GM10248 (cell line): ENCODE results near the gene UHMK1.
A peak's percentile ranks its signal among the peaks of the same experiment; 100 is the strongest.

Experiments
- CTCF ChIA-PET: fragments of 300-600 bp; sonication (Branson Sonifier 250); formaldehyde crosslinking; extraction: SDS; loops from one replicate; lab custom pipeline; 2021; ENCODE audit warnings: antibody characterized with exemption; lab: Yijun Ruan, JAX
- POLR2A ChIA-PET: fragments of 350-650 bp; sonication (Branson Sonifier 250); formaldehyde crosslinking; extraction: SDS; loops from one replicate; lab custom pipeline; 2020; ENCODE audit warnings: antibody characterized with exemption; lab: Yijun Ruan, JAX
- DNase-seq: peaks from one replicate; pipeline ENCODE4 v3.0.0; 2012; ENCODE audit errors: extremely low spot score
- CTCF ChIP-seq: IDR thresholded peaks from 2 replicates; pipeline ENCODE4 v1.5.1; 2012; ENCODE audit warnings: mild to moderate bottlenecking, low read depth; ENCODE audit errors: extremely low read depth, missing control alignments, control extremely low read depth

Gene UHMK1

GRCh38 chr1:162561037-162561615 lies 63.5 kb downstream of the UHMK1 start:
- TF ChIP-seq CTCF, result no peak
- CTCF ChIA-PET, result interaction anchor here (1.7 kb wide), 1 partner anchor 52 kb away, joined by 4 read pairs; no protein-coding TSS in a partner anchor
- peak; percentile 97 for DNase-seq
- POLR2A ChIA-PET, result interaction anchor here (0.7 kb wide), 1 partner anchor 27 kb away, joined by 3 read pairs; no protein-coding TSS in a partner anchor

- no peak for DNase-seq
- no peak for TF ChIP-seq CTCF
- CTCF ChIA-PET, result interaction anchor here (1.3 kb wide), 1 partner anchor 51 kb away, joined by 3 read pairs; no protein-coding TSS in a partner anchor
- POLR2A ChIA-PET, result interaction anchor here (0.7 kb wide), 1 partner anchor 27 kb away, joined by 3 read pairs; no protein-coding TSS in a partner anchor
Observed at GRCh38 chr1:162561616-162562469, 64.2 kb downstream of the UHMK1 start, which contains the start of gene UAP1. Gene UAP1 (plus strand): TSS chr1:162561722. CDS start chr1:162566069, 4,347 bp downstream.

- no peak for DNase-seq
- no peak for TF ChIP-seq CTCF
- POLR2A ChIA-PET, result no interaction called here
- CTCF ChIA-PET, result interaction anchor here (1.3 kb wide), 1 partner anchor 51 kb away, joined by 3 read pairs; no protein-coding TSS in a partner anchor
Observed at GRCh38 chr1:162562470-162562828, 64.8 kb downstream of the UHMK1 start.

GRCh38 chr1:162564762-162565218 lies 67.2 kb downstream of the UHMK1 start:
- no peak for DNase-seq
- no peak for TF ChIP-seq CTCF
- POLR2A ChIA-PET, result no interaction called here
- CTCF ChIA-PET, result interaction anchor here (1.2 to 2.8 kb wide), 3 partner anchors 9 to 27 kb away, joined by 3 to 12 read pairs (median 4); no protein-coding TSS in a partner anchor

- no peak for TF ChIP-seq CTCF
- POLR2A ChIA-PET, result no interaction called here
- no peak for DNase-seq
- CTCF ChIA-PET, result interaction anchor here (0.9 to 5.0 kb wide), 6 partner anchors 9 to 509 kb away, joined by 3 to 23 read pairs (median 4); no protein-coding TSS in a partner anchor
Observed at GRCh38 chr1:162565460-162565859, 67.8 kb downstream of the UHMK1 start.

- POLR2A ChIA-PET, result no interaction called here
- no peak for TF ChIP-seq CTCF
- CTCF ChIA-PET, result interaction anchor here (1.1 to 5.0 kb wide), 5 partner anchors 9 to 62 kb away, joined by 3 to 23 read pairs (median 3); no protein-coding TSS in a partner anchor
Observed at GRCh38 chr1:162566870-162567269, 69.3 kb downstream of the UHMK1 start.

More at GRCh38 chr1:162566870-162567269, 69.3 kb downstream of the UHMK1 start:
- no peak for DNase-seq
